B cell (primary cell): ENCODE results near the gene RHOT1.

Experiments
- CTCF ChIP-seq: fragments of 200-600 bp; IDR thresholded peaks from one replicate; pipeline ENCODE4 v1.8.0; 2022; ENCODE audit warnings: antibody characterized with exemption, mild to moderate bottlenecking
- EZH2 ChIP-seq: IDR thresholded peaks from 2 replicates; pipeline ENCODE4 v1.6.1; 2012; ENCODE audit warnings: borderline replicate concordance, low read depth, mild to moderate bottlenecking, moderate library complexity, low read length; ENCODE audit not compliant: insufficient read depth, poor library complexity, severe bottlenecking

GRCh38 chr17:32102646-32103186 is 39.6 kb upstream of the RHOT1 start:
- TF ChIP-seq CTCF, result no peak
- no peak for TF ChIP-seq EZH2
